Cardiac muscle cell (in vitro differentiated cells and primary cell): ENCODE measurements around the gene ST7. TPM values are rescaled to one million over a fixed set of nuclear protein-coding genes. Genes with fewer than 3 reads are reported as not detected.

Experiments
- DNase-seq, 2 donors: peaks; one replicate each; pipeline versions ENCODE4 v3.0.0 to v3.0.0-alpha.2; 2010 to 2017; ENCODE audit warnings: low read depth in 1 of 2, low spot score in 1 of 2
- H3K27ac ChIP-seq: fragments of 200-600 bp; sonication (generic); 2 replicates; pipeline ENCODE4 v1.5.1; 2016
- H3K27me3 ChIP-seq: fragments of 200-600 bp; sonication (generic); 2 replicates; pipeline ENCODE4 v1.6.0; 2016; ENCODE audit warnings: control low read depth
- H3K36me3 ChIP-seq: fragments of 200-600 bp; sonication (generic); 2 replicates; pipeline ENCODE4 v1.5.1; 2016; ENCODE audit warnings: control low read depth
- H3K4me1 ChIP-seq: fragments of 200-600 bp; sonication (generic); 2 replicates; pipeline ENCODE4 v1.8.1; 2017; ENCODE audit warnings: low read depth, mild to moderate bottlenecking, mixed run types
- H3K4me3 ChIP-seq: fragments of 200-600 bp; sonication (generic); 2 replicates; pipeline ENCODE4 v1.5.1; 2016; ENCODE audit warnings: mild to moderate bottlenecking
- H3K9me3 ChIP-seq: fragments of 200-600 bp; sonication (generic); 2 replicates; pipeline ENCODE4 v1.5.1; 2017; ENCODE audit warnings: low read depth, mild to moderate bottlenecking, control low read depth
- polyA plus RNA-seq: library from polyadenylated mRNA; unstranded; fragments of >200 nt; fragmentation: Nextera tagmentation; extraction: Ambion mirVana; gene quantifications from 2 replicates; pipeline ENCODE4 v1.2.1, GENCODE V29; 2016
- total RNA-seq: library from RNA; depleted of rRNA; stranded (reverse); fragments of >200 nt; gene quantifications from 2 replicates; pipeline ENCODE4 v1.2.3, GENCODE V29; 2016
- TF ChIP-seq, protein P1 (sequence below): IDR thresholded peaks from 2 replicates; pipeline ENCODE4 v1.5.1; 2012; ENCODE audit warnings: low read depth, mild to moderate bottlenecking, low read length

The ST7 gene
- total and polyA plus RNA-seq, 2 experiments from 2014 or later = 83.5 to 96.7 TPM

DNA sequence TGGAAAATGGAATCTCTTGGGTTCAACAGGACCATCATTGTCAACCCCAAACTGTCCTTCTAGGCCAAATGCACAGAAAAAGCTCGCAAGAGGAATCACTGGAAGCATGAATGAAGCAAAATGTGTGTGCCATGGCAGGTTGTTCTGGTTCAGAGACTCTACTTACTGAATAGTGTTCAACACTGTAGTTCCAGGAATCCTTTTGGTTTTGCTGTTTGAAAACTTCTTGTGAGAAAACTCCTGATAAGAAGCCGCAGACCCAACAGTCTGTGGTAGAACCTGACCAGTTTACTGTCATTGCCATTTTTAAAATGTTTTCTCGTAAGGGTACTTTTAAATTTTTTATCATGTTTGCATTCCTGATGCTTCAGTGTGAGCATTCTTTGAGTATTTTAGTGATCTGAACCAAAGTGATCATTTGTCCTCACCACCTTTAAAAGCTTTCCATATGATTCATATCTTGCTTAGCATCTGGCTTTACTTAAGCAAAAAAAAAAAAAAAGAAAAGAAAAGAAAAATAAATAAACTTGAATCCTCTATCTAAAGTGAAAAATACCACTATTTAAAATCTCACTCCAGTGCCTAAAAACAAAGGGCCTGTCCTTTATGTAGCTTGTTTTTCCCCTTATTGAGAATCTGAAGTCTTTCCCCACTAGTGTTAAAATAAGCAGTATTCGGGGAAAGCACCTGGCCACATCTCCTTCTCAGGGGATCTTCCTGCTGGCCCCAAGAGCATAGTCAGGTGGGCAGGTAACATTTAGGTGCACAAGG is 277.2 kb downstream of the ST7 start:
- no peaks in the 10 kb centered on the region for H3K36me3 ChIP-seq
- H3K27me3 ChIP-seq = no peaks in the 10 kb centered on the region
- H3K9me3 ChIP-seq = no peaks in the 10 kb centered on the region
- peak in 1 of 2 donors; percentile 47 for DNase-seq
- H3K27ac ChIP-seq = peak overlapping the region; percentile 87
- no peak overlapping the region for H3K4me3 ChIP-seq
- H3K4me1 ChIP-seq = peaks cover 28% of the 10 kb centered on the region
- TF ChIP-seq, protein P1, sequence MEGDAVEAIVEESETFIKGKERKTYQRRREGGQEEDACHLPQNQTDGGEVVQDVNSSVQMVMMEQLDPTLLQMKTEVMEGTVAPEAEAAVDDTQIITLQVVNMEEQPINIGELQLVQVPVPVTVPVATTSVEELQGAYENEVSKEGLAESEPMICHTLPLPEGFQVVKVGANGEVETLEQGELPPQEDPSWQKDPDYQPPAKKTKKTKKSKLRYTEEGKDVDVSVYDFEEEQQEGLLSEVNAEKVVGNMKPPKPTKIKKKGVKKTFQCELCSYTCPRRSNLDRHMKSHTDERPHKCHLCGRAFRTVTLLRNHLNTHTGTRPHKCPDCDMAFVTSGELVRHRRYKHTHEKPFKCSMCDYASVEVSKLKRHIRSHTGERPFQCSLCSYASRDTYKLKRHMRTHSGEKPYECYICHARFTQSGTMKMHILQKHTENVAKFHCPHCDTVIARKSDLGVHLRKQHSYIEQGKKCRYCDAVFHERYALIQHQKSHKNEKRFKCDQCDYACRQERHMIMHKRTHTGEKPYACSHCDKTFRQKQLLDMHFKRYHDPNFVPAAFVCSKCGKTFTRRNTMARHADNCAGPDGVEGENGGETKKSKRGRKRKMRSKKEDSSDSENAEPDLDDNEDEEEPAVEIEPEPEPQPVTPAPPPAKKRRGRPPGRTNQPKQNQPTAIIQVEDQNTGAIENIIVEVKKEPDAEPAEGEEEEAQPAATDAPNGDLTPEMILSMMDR = no peak

DNA sequence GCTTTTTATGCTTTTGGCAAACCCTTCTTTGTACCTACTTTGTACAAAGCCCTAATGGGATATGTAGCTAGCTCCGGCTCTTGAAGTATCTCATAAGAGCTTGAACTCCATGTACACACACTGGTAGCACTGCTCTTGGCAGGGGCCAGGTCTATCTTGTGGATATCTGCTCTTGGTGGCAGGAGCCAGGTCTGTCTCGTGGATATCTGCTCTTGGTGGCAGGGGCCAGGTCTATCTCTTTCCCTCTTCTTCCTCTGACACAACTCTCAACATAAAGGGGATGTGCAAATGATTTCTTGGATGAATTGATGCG is 277.7 kb downstream of the ST7 start:
- no peaks in the 10 kb centered on the region for H3K27me3 ChIP-seq
- no peak for DNase-seq

DNA sequence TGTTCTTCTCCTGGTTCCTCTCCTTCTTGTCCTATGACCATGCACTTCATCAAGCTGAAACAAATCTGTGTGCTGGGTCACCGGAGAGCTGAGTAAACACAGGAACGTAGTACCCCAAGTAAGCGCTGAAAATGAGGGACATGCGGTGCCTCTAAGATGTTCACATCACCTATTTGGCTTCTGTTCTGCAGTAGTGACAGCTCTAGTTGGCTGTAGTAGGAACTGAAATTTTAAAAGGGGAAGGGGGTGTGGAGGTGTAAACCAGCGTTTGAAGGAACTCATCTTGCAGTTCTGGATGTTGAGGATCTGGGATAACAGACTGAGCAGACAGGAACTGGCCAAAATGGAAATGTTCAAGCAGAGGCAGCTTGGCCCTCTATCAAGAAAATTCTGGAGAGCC is 284.3 kb downstream of the ST7 start:
- no peaks in the 10 kb centered on the region for H3K27me3 ChIP-seq
- no peaks in the 10 kb centered on the region for H3K9me3 ChIP-seq
- H3K27ac ChIP-seq = no peak overlapping the region
- H3K4me1 ChIP-seq = peaks cover 7% of the 10 kb centered on the region
- TF ChIP-seq, protein P1 = no peak
- DNase-seq = no peak
- H3K36me3 ChIP-seq = no peaks in the 10 kb centered on the region
- no peak overlapping the region for H3K4me3 ChIP-seq

More for the DNA sequence above, 277.7 kb downstream of the ST7 start:
- Histone ChIP-seq H3K36me3 (no peaks in the 10 kb centered on the region), H3K4me1 (peaks cover 22% of the 10 kb centered on the region), H3K4me3 (no peak overlapping the region), H3K27ac (peak overlapping the region; percentile 87), H3K9me3 (no peaks in the 10 kb centered on the region)
- TF ChIP-seq, protein P1 = no peak

DNA sequence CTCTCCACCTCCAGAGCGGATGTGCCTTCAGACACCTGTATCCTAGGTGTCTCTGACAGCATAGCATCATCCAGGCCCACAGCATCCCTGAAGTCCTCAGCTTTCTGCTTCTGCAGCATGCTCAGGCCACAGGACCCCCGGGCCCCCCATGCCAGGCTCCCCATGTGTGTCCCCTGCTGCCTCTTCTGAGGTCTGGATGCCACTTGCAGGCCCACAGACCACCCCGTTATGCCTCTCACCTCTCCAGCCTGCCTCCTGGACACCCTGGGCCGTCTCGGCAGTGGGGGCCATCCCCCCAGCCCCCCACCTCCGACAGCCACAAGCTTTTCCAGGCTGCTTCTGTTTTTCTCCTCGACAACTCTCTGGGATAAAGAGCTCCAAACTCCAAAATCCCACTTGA is 285.2 kb downstream of the ST7 start:
- no peak overlapping the region for H3K4me3 ChIP-seq
- peaks cover 15% of the 10 kb centered on the region for H3K4me1 ChIP-seq
- TF ChIP-seq, protein P1 = no peak
- no peaks in the 10 kb centered on the region for H3K27me3 ChIP-seq
- DNase-seq = no peak
- H3K9me3 ChIP-seq = no peaks in the 10 kb centered on the region
- H3K27ac ChIP-seq = no peak overlapping the region
- no peaks in the 10 kb centered on the region for H3K36me3 ChIP-seq

DNA sequence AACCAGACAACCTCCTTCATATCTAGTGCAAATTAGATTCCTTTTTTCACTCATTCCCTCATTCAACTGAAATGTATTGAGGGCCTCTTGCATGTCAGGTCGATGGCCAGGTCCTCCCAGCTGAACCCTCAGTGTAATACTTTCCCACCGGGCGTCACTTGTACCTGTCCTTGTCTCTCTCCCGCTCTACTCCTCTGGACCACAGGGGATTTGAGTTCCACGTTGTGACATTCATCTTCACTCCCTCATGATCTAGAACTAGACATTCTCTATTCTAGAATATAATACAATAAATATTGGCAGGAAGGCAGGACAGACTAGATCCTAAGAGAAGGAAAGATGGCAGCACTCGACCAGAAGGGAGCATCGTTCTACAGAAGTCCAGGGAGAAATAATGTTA is 285.6 kb downstream of the ST7 start:
- Histone ChIP-seq H3K4me1 (peaks cover 19% of the 10 kb centered on the region), H3K27ac (no peak overlapping the region), H3K4me3 (no peak overlapping the region), H3K9me3 (no peaks in the 10 kb centered on the region), H3K36me3 (no peaks in the 10 kb centered on the region), H3K27me3 (no peaks in the 10 kb centered on the region)
- TF ChIP-seq, protein P1 = no peak
- DNase-seq = no peak
